ENCODE data around the gene TOGARAM1.

TOGARAM1 gene

DNA sequence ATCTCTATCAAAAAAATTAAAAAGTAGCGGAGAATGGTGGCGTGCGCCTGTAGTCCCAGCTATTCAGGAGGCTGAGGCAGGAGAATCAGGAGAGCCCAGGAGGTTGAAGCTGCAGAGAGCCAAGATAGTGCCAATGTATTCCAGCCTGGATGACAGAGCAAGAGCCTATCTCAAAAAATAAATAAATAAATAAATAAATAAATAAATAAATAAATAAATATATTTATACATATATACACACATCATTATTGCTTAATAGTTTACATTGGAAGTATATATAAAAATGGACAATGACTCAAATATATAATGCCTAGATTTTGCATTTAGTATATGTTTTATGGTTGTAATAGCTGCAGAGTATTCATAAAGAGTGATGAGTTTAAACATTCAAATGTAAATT is 53.1 kb downstream of the TOGARAM1 start:
- Histone ChIP-seq H3K27me3 (ENCODE audit: insufficient read depth, low read depth) (no peaks in the 10 kb centered on the region), H3K4me2 (no peak overlapping the region), H3K4me3 (IDR thresholded peaks at IDR 0.05; ENCODE audit: insufficient read depth, low read depth, low read length) (no peak overlapping the region), H3K79me2 (ENCODE audit: insufficient read depth, low read depth) (no peaks in the 10 kb centered on the region), H3K36me3 (ENCODE audit: insufficient read depth) (no peaks in the 10 kb centered on the region), H2AFZ (ENCODE audit: low read depth) (no peak overlapping the region), H3K4me1 (ENCODE audit: low read depth, poor library complexity, severe bottlenecking) (no peaks in the 10 kb centered on the region), H3K9ac (no peak overlapping the region), H3K27ac (no peak overlapping the region), H4K20me1 (ENCODE audit: insufficient read depth) (no peaks in the 10 kb centered on the region)
- TF ChIP-seq CTCF (conservative IDR thresholded peaks at IDR 0.05; ENCODE audit: low read depth, low read length): no peak

GRCh38 chr14:45028107-45028626 is 66.2 kb downstream of the TOGARAM1 start:
- H3K27me3 ChIP-seq (ENCODE audit: insufficient read depth, low read depth): no peaks in the 10 kb centered on the region
- H3K4me1 ChIP-seq (ENCODE audit: low read depth, poor library complexity, severe bottlenecking): no peaks in the 10 kb centered on the region
- no peak for TF ChIP-seq CTCF (conservative IDR thresholded peaks at IDR 0.05; ENCODE audit: low read depth, low read length)
- no peaks in the 10 kb centered on the region for H3K36me3 ChIP-seq (ENCODE audit: insufficient read depth)
- no peak overlapping the region for H3K4me3 ChIP-seq (IDR thresholded peaks at IDR 0.05; ENCODE audit: insufficient read depth, low read depth, low read length)
- no peak overlapping the region for H3K4me2 ChIP-seq
- H4K20me1 ChIP-seq (ENCODE audit: insufficient read depth): no peaks in the 10 kb centered on the region
- no peak overlapping the region for H2AFZ ChIP-seq (ENCODE audit: low read depth)
- no peaks in the 10 kb centered on the region for H3K79me2 ChIP-seq (ENCODE audit: insufficient read depth, low read depth)
- no peak overlapping the region for H3K9ac ChIP-seq
- H3K27ac ChIP-seq: no peak overlapping the region

DNA sequence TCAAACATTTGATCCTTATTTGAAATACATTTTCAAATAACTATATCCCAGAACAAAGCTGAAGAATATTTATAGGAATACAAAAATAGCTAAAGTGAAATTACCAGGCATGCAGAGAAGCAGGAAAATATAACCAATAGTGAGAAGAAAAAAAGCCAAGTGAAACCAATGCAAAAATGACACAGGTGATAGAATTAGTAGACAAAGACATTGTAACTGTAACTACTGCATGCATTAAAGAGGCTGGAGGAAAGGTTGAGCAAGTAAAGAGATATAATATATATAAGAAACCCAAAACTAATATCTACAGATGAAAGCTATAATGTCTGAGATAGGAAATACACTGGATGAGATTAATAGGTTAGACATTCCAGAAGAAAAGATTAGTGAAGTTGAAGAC is 72.7 kb downstream of the TOGARAM1 start:
- H3K27ac ChIP-seq: no peak overlapping the region
- no peak overlapping the region for H2AFZ ChIP-seq (ENCODE audit: low read depth)
- H3K9ac ChIP-seq: no peak overlapping the region
- no peak for TF ChIP-seq CTCF (conservative IDR thresholded peaks at IDR 0.05; ENCODE audit: low read depth, low read length)
- no peaks in the 10 kb centered on the region for H3K36me3 ChIP-seq (ENCODE audit: insufficient read depth)
- no peaks in the 10 kb centered on the region for H3K27me3 ChIP-seq (ENCODE audit: insufficient read depth, low read depth)
- no peak overlapping the region for H3K4me2 ChIP-seq
- H4K20me1 ChIP-seq (ENCODE audit: insufficient read depth): no peaks in the 10 kb centered on the region
- H3K4me1 ChIP-seq (ENCODE audit: low read depth, poor library complexity, severe bottlenecking): no peaks in the 10 kb centered on the region
- H3K4me3 ChIP-seq (IDR thresholded peaks at IDR 0.05; ENCODE audit: insufficient read depth, low read depth, low read length): no peak overlapping the region
- no peaks in the 10 kb centered on the region for H3K79me2 ChIP-seq (ENCODE audit: insufficient read depth, low read depth)

DNA sequence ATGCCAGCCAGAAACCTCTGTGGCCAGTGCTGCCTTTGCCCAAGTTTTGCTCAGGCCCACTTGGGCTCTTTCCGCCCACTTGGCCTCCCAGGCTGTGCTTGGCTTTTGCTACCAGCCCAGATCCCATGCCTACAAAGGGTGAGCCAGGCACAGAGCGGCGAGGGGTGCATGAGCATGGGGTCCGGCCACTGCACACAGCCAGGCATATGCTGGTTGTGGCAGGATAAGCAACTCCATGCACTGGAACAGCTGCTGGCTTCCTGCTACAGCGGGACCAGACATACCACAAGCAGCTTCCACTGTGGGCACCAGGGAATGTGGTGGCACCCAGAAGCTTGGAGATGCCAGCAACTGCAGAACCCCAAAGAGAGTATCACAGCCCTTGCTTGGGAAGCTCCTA is 76.3 kb downstream of the TOGARAM1 start:
- Histone ChIP-seq H3K9ac (no peak overlapping the region), H3K4me1 (ENCODE audit: low read depth, poor library complexity, severe bottlenecking) (no peaks in the 10 kb centered on the region), H3K36me3 (ENCODE audit: insufficient read depth) (no peaks in the 10 kb centered on the region), H3K4me3 (IDR thresholded peaks at IDR 0.05; ENCODE audit: insufficient read depth, low read depth, low read length) (no peak overlapping the region), H3K4me2 (no peak overlapping the region), H4K20me1 (ENCODE audit: insufficient read depth) (no peaks in the 10 kb centered on the region), H3K79me2 (ENCODE audit: insufficient read depth, low read depth) (no peaks in the 10 kb centered on the region), H3K27ac (no peak overlapping the region), H3K27me3 (ENCODE audit: insufficient read depth, low read depth) (no peaks in the 10 kb centered on the region), H2AFZ (ENCODE audit: low read depth) (no peak overlapping the region)
- TF ChIP-seq CTCF (conservative IDR thresholded peaks at IDR 0.05; ENCODE audit: low read depth, low read length): no peak
